Peyer's patch (tissue), 4 donors: Measurements from ENCODE around the gene YPEL1.

ENCODE experiments used
- POLR2A ChIP-seq, 2 donors: fragments of 450-650 bp; IDR thresholded peaks; one replicate each; pipeline ENCODE4 v1.5.1; 2017; ENCODE audit warnings: antibody characterized with exemption in 2 of 2, mild to moderate bottlenecking in 2 of 2, moderate library complexity in 2 of 2
- TF ChIP-seq, protein P1 (sequence below), 6 experiments: fragments of 450-650 bp in 4 of 6; fragments of 200-600 bp in 2 of 6; sonication (generic) in 1 of 6; IDR thresholded peaks; one replicate each; pipeline ENCODE4 v1.5.1; 2017 to 2019; ENCODE audit warnings: antibody characterized with exemption in 6 of 6, mild to moderate bottlenecking in 3 of 6, moderate library complexity in 1 of 6

DNA sequence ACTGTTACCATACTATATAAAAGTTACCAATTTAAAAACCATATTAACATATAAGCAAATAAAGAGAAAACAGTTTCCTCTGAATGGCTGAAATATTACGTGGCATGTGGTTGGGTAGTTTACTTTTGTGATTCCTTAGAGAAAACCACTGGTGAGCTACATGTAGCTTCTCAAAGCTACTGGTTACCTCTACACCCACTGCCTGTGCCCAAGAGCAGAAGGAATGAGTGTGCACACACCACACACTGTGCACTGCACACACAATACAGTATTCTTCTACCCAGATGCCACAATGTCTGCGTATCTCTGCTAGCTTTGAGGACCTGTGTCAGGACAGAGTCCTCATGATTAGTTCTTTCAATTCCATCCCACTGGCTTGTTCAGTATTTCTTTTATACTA lies 25.5 kb upstream of the YPEL1 start:
- TF ChIP-seq, protein P1, sequence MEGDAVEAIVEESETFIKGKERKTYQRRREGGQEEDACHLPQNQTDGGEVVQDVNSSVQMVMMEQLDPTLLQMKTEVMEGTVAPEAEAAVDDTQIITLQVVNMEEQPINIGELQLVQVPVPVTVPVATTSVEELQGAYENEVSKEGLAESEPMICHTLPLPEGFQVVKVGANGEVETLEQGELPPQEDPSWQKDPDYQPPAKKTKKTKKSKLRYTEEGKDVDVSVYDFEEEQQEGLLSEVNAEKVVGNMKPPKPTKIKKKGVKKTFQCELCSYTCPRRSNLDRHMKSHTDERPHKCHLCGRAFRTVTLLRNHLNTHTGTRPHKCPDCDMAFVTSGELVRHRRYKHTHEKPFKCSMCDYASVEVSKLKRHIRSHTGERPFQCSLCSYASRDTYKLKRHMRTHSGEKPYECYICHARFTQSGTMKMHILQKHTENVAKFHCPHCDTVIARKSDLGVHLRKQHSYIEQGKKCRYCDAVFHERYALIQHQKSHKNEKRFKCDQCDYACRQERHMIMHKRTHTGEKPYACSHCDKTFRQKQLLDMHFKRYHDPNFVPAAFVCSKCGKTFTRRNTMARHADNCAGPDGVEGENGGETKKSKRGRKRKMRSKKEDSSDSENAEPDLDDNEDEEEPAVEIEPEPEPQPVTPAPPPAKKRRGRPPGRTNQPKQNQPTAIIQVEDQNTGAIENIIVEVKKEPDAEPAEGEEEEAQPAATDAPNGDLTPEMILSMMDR (IDR thresholded peaks at IDR 0.05), result no peak
- TF ChIP-seq POLR2A (IDR thresholded peaks at IDR 0.05), result no peak
